Neural cell (in vitro differentiated cells): ENCODE measurements around the gene ZNF416. TPM values are rescaled to one million over a fixed set of nuclear protein-coding genes. Genes with fewer than 3 reads are reported as not detected.

Source experiments
- H2AFZ ChIP-seq: fragments of 200-600, 300-800 bp; sonication (generic), shearing (Covaris generic); 2 replicates; pipeline ENCODE4 v1.6.0; 2014; ENCODE audit warnings: low read depth, mild to moderate bottlenecking, antibody characterized with exemption, low read length, moderate library complexity
- H3F3A ChIP-seq: fragments of 200-600 bp; shearing (Covaris generic); 2 replicates; pipeline ENCODE4 v1.6.1; 2016; ENCODE audit warnings: mild to moderate bottlenecking, moderate library complexity, mixed read lengths, antibody characterized with exemption, low read length; ENCODE audit not compliant: insufficient read depth, poor library complexity, severe bottlenecking
- H3K27ac ChIP-seq: fragments of 200-600, 300-800 bp; sonication (generic), shearing (Covaris generic); 2 replicates; pipeline ENCODE4 v1.5.1; 2014; ENCODE audit warnings: mild to moderate bottlenecking, low read length, moderate library complexity
- H3K27me3 ChIP-seq: fragments of 300-800, 200-600 bp; sonication (generic), shearing (Covaris generic); 2 replicates; pipeline ENCODE4 v1.6.0; 2014; ENCODE audit warnings: mild to moderate bottlenecking, low read depth, low read length, moderate library complexity; ENCODE audit not compliant: insufficient read depth
- H3K36me3 ChIP-seq: fragments of 300-800, 200-600 bp; sonication (generic), shearing (Covaris generic); 2 replicates; pipeline ENCODE4 v1.5.1; 2014; ENCODE audit warnings: mild to moderate bottlenecking, antibody characterized with exemption, low read length, moderate library complexity; ENCODE audit not compliant: insufficient read depth
- H3K4me2 ChIP-seq: fragments of 300-800, 200-600 bp; sonication (generic), shearing (Covaris generic); 2 replicates; pipeline ENCODE4 v1.6.0; 2014; ENCODE audit warnings: mild to moderate bottlenecking, low read length
- H3K4me3 ChIP-seq: fragments of 300-800, 200-600 bp; sonication (generic), shearing (Covaris generic); 2 replicates; pipeline ENCODE4 v1.5.1; 2014; ENCODE audit warnings: mild to moderate bottlenecking, low read length, moderate library complexity
- H3K79me2 ChIP-seq: fragments of 200-600 bp; shearing (Covaris generic); replicated peaks from 2 replicates; pipeline ENCODE4 v1.6.0; 2014; ENCODE audit warnings: mild to moderate bottlenecking, low read length, moderate library complexity; ENCODE audit not compliant: insufficient read depth
- H3K9ac ChIP-seq: fragments of 300-800, 200-600 bp; sonication (generic), shearing (Covaris generic); 2 replicates; pipeline ENCODE4 v1.6.1; 2016; ENCODE audit warnings: mild to moderate bottlenecking, low read length, mixed read lengths
- H3K9me2 ChIP-seq: fragments of 200-600 bp; shearing (Covaris generic); 2 replicates; pipeline ENCODE4 v1.6.1; 2016; ENCODE audit warnings: mild to moderate bottlenecking, low read length, mixed read lengths; ENCODE audit not compliant: insufficient read depth
- H3K9me3 ChIP-seq: fragments of 200-600, 300-800 bp; sonication (generic), shearing (Covaris generic); 2 replicates; pipeline ENCODE4 v1.6.1; 2016; ENCODE audit warnings: mild to moderate bottlenecking, mixed run types, low read length, moderate library complexity, mixed read lengths
- H4K20me1 ChIP-seq: fragments of 200-600 bp; shearing (Covaris generic); 2 replicates; pipeline ENCODE4 v1.6.1; 2016; ENCODE audit warnings: mild to moderate bottlenecking, mixed run types; ENCODE audit not compliant: insufficient read depth
- CTCF ChIP-seq: fragments of 450-650 bp; IDR thresholded peaks from 2 replicates; pipeline ENCODE4 v1.5.1; 2014; ENCODE audit warnings: antibody characterized with exemption, mild to moderate bottlenecking, moderate library complexity; ENCODE audit not compliant: poor library complexity, severe bottlenecking
- EP300 ChIP-seq: fragments of 450-650 bp; conservative IDR thresholded peaks from 2 replicates; pipeline ENCODE4 v1.6.1; 2014; ENCODE audit warnings: antibody characterized with exemption, mild to moderate bottlenecking, moderate library complexity; ENCODE audit not compliant: poor library complexity, severe bottlenecking
- EZH2 ChIP-seq: fragments of 200-600, 300-800 bp; shearing (Covaris generic), sonication (generic); IDR thresholded peaks from 2 replicates; pipeline ENCODE4 v1.6.1; 2014; ENCODE audit warnings: antibody characterized with exemption, low read length, borderline replicate concordance, mild to moderate bottlenecking; ENCODE audit not compliant: insufficient read depth, poor library complexity, severe bottlenecking
- MXI1 ChIP-seq: fragments of 450-650 bp; conservative IDR thresholded peaks from 2 replicates; pipeline ENCODE4 v1.6.1; 2014; ENCODE audit warnings: antibody characterized with exemption, mild to moderate bottlenecking; ENCODE audit not compliant: poor library complexity, severe bottlenecking
- POLR2AphosphoS5 ChIP-seq: IDR thresholded peaks from 2 replicates; pipeline ENCODE4 v1.6.1; 2012
- RAD21 ChIP-seq: fragments of 450-650 bp; conservative IDR thresholded peaks from 2 replicates; pipeline ENCODE4 v1.6.1; 2014; ENCODE audit warnings: antibody characterized with exemption, mild to moderate bottlenecking, moderate library complexity
- REST ChIP-seq: IDR thresholded peaks from 2 replicates; pipeline ENCODE4 v1.6.1; 2012; ENCODE audit warnings: borderline replicate concordance
- SMC3 ChIP-seq: fragments of 450-650 bp; conservative IDR thresholded peaks from 2 replicates; pipeline ENCODE4 v1.6.1; 2014; ENCODE audit warnings: antibody characterized with exemption, mild to moderate bottlenecking, moderate library complexity; ENCODE audit not compliant: poor library complexity
- TAF1 ChIP-seq: IDR thresholded peaks from 2 replicates; pipeline ENCODE4 v1.6.1; 2012; ENCODE audit warnings: low read depth
- polyA plus RNA-seq: library from polyadenylated mRNA; depleted of rRNA; stranded (reverse); fragments of >200 nt; gene quantifications from 2 replicates; pipeline ENCODE4 v1.2.3, GENCODE V29; 2014

ZNF416 gene
- polyA plus RNA-seq, 1 donor from 2014 or later: 6.3 TPM

GRCh38 chr19:57552432-57552831 lies 26.3 kb downstream of the ZNF416 start:
- Histone ChIP-seq H3K27ac (no peak overlapping the region), H3F3A (no peaks in the 10 kb centered on the region), H3K4me3 (no peak overlapping the region), H3K36me3 (peaks cover 46% of the 10 kb centered on the region), H3K9ac (no peak overlapping the region), H4K20me1 (no peaks in the 10 kb centered on the region), H3K9me3 (peaks cover 13% of the 10 kb centered on the region), H3K4me2 (no peak overlapping the region), H3K27me3 (no peaks in the 10 kb centered on the region), H2AFZ (no peak overlapping the region), H3K79me2 (no peaks in the 10 kb centered on the region), H3K9me2 (no peaks in the 10 kb centered on the region)
- TF ChIP-seq REST (no peak), MXI1 (no peak), SMC3 (no peak), TAF1 (no peak), RAD21 (no peak), EP300 (no peak), CTCF (no peak), EZH2 (no peak), POLR2AphosphoS5 (no peak)

GRCh38 chr19:57546513-57546912 lies 32.2 kb downstream of the ZNF416 start:
- Histone ChIP-seq H3F3A (no peaks in the 10 kb centered on the region), H4K20me1 (no peaks in the 10 kb centered on the region), H3K4me3 (no peak overlapping the region), H3K9me2 (no peaks in the 10 kb centered on the region), H3K4me2 (no peak overlapping the region), H3K27me3 (no peaks in the 10 kb centered on the region), H3K79me2 (peaks cover 3% of the 10 kb centered on the region), H3K27ac (no peak overlapping the region), H2AFZ (no peak overlapping the region), H3K9ac (no peak overlapping the region), H3K9me3 (peaks cover 32% of the 10 kb centered on the region), H3K36me3 (peaks cover 51% of the 10 kb centered on the region)
- TF ChIP-seq CTCF: no peak
- no peak for TF ChIP-seq EP300
- TF ChIP-seq EZH2: no peak
- TF ChIP-seq RAD21: no peak
- no peak for TF ChIP-seq REST
- no peak for TF ChIP-seq POLR2AphosphoS5
- TF ChIP-seq SMC3: no peak
- TF ChIP-seq TAF1: no peak
- TF ChIP-seq MXI1: no peak
